A549 treated with Hydrocortisone at 1 μM for 4 hours (cell line): ENCODE measurements around the gene HBEGF. TPM values are rescaled to one million over a fixed set of nuclear protein-coding genes. Genes with fewer than 3 reads are reported as not detected.

Experiments
- total RNA-seq: library from RNA; stranded (reverse); fragments of 200-300 nt; extraction: Qiagen RNA extraction; gene quantifications from 5 replicates; pipeline ENCODE4 v1.2.3, GENCODE V29; 2022

HBEGF gene, protein sequence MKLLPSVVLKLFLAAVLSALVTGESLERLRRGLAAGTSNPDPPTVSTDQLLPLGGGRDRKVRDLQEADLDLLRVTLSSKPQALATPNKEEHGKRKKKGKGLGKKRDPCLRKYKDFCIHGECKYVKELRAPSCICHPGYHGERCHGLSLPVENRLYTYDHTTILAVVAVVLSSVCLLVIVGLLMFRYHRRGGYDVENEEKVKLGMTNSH
- 5.6 to 7.5 TPM (median 6.5 TPM) in 5 replicates for total RNA-seq

DNA sequence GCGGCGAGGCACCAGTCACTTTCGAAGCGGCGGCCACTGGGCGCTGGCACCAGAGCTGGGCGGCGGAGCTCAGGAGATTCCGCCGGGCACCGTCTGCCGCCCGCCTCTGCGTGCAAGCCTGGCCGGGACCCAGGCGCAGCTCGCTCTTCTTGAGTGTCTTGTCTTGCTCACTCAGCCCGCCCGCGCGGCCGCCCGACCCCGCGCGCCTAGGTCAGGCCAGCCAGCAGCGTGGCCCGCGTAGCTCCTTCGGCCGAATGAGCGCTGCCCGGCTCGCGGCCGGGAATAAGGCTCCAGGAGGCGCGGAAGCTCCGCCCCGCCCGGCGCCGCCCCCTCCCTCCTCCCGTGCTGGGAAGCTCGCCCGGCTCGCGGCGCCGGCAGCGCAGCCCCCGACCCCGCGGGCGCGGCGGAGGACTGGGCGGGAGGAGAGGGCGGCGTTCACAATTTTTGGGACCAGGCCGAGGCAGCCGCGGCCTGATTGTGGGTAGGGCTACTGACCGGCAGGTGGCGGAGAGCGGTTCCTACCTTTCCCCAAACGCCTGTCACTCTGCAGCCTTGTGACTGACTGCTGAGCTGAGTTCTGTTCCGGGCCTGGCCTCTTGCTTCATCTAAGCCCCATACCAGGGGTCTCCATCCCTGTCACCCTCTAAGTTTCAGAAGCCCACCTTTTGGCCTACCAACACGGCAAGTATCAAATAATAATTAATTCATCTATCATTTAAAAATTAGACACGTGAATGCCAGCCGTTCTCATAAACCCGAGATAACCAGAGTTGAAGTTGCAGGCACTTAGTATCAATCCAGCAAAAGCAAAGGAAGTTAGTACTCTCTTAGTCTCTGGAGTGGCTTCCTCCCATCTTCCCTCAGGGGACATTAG, at the start of gene HBEGF:
Gene HBEGF, minus strand, starts transcription at position 256 of the 874 bp plus-strand sequence. CDS start 275 bp downstream, outside the sequence.

DNA sequence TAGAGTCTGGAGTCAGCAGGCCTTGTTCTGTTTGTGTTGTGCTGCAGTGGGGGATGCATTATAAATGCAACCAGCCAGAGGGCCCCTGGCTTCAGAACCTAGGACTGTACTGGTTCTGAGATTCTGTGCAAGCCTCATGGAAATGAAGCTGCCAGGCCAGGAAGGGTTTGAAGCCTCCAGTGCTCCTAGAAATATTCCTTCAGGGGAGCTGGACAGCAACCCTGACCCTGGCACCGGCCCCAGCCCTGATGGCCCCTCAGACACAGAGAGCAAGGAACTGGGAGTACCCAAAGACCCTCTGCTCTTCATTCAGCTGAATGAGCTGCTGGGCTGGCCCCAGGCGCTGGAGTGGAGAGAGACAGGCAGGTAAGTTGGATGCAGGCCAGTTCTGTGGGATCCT, 13.7 kb upstream of the HBEGF start, which contains the start of gene SLC4A9:
Gene SLC4A9, plus strand, starts transcription at position 94 of the 400 bp plus-strand sequence. Its CDS starts 43 bp downstream, at position 137.

DNA sequence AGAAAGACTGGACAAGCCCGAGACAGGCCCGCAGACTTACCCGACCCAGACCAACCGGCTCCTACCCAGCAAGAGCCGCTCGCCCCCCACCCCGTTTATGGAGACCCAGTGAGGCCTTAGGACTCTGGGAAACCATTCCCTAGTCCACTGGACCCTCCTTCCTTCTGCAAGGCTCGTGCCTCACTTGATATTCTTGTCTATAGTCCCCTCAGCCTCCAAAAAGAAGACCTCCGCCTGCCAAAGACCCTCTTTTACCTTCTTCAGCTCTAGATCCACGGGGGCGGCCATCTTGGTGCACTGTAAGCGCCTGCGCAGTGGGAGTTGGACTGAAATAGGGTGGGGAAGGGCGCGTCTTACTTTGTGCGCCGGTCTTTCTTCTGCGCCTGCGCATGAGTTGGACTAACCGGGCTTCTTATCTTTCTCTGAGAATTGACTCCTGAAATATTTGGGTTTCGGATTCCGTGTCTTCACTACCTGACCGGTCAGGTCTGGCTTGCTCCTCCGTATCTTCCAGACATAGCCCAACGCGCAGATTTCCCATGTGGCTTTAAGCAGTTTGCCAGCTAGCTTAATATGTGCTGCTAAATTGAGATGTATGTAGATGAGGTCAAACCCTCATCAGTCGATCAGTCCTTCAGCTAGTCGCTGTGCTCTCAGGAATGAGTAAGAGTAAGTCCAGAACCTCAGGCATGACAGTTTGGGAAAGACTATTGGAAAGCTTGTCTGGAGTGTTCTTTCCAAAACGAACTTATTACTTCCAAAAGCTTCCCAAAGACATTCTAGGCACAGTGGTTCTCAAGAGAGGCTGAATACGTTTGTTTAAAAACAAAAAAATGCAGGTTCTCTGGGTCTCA, 43.4 kb downstream of the HBEGF start, which contains the start of gene PFDN1:
Gene PFDN1, minus strand, starts transcription at position 316 of the 854 bp plus-strand sequence. Its CDS starts 28 bp downstream, at position 288.

Other genes with a start within 250 kb of the HBEGF start
- 4.6 to 6.2 TPM (median 4.8 TPM) in 5 replicates for gene PURA, start 232.5 kb downstream of the HBEGF start, total RNA-seq
- 0.82 to 1.1 TPM (median 0.97 TPM) in 5 replicates for gene IGIP, start 220.7 kb downstream of the HBEGF start, total RNA-seq
- gene CYSTM1, start 171.4 kb downstream of the HBEGF start, total RNA-seq, result 158 to 213 TPM (median 174 TPM) in 5 replicates
- gene PFDN1, start 43.5 kb downstream of the HBEGF start, total RNA-seq, result 89.7 to 116 TPM (median 93.3 TPM) in 5 replicates
- gene SLC4A9, start 13.6 kb upstream of the HBEGF start, total RNA-seq, result 0.02 TPM in 1 of 5 replicates, not detected in the others
- 38.9 to 55.6 TPM (median 49.9 TPM) in 5 replicates for gene ANKHD1, start 55.2 kb upstream of the HBEGF start, total RNA-seq
- 0.39 to 3.0 TPM (median 1.8 TPM) in 5 replicates for gene EIF4EBP3, start 201.1 kb upstream of the HBEGF start, total RNA-seq
- 32.5 to 53.2 TPM (median 46.8 TPM) in 5 replicates for gene SRA1, start 210.9 kb upstream of the HBEGF start, total RNA-seq
- 5.3 to 7.1 TPM (median 6.4 TPM) in 5 replicates for gene APBB3, start 218.0 kb upstream of the HBEGF start, total RNA-seq
- 73.1 to 91.2 TPM (median 80.5 TPM) in 5 replicates for gene SLC35A4, start 218.2 kb upstream of the HBEGF start, total RNA-seq